WTC11 (cell line): ENCODE results near the gene APRT. TPM values are rescaled to one million over a fixed set of nuclear protein-coding genes. Genes with fewer than 3 reads are reported as not detected.
"Not testable (repeated sequence)": the region's sequence is repeated elsewhere in the genome, so short reads cannot be mapped to it uniquely, and the experiment has no call there.

Source experiments
- ATAC-seq: fragments of 200-7000 bp; cut with Tn5 transposase; 2 replicates; pipeline ENCODE4 v1.10.0; 2021; ENCODE audit warnings: mild to moderate bottlenecking, moderate library complexity
- CTCF ChIA-PET: fragments of 300-600 bp; sonication (Branson Sonifier 250); formaldehyde crosslinking; loops from one replicate; lab custom pipeline; 2021; ENCODE audit warnings: antibody characterized with exemption; lab: Charles Lee
- POLR2A ChIA-PET: fragments of 350-600 bp; sonication (Branson Sonifier 250); formaldehyde crosslinking; loops from one replicate; lab custom pipeline; 2021; ENCODE audit warnings: antibody characterized with exemption; lab: Charles Lee
- DNase-seq: peaks from one replicate; pipeline ENCODE4 v3.0.0; 2021; ENCODE audit warnings: low spot score
- H3K27ac Mint-ChIP-seq: 2 replicates; pipeline ENCODE4 v1.8.0; 2021; ENCODE audit warnings: mixed read lengths
- H3K27me3 Mint-ChIP-seq: 2 replicates; pipeline ENCODE4 v1.8.0; 2021; ENCODE audit warnings: low read depth, mild to moderate bottlenecking, moderate library complexity, mixed read lengths
- H3K36me3 Mint-ChIP-seq: 2 replicates; pipeline ENCODE4 v1.8.0; 2021; ENCODE audit warnings: mixed read lengths
- H3K4me1 Mint-ChIP-seq: 2 replicates; pipeline ENCODE4 v1.8.0; 2022; ENCODE audit warnings: mixed read lengths
- H3K4me3 Mint-ChIP-seq: 2 replicates; pipeline ENCODE4 v1.8.0; 2021; ENCODE audit warnings: mild to moderate bottlenecking, moderate library complexity, mixed read lengths
- H3K9me3 Mint-ChIP-seq: 2 replicates; pipeline ENCODE4 v1.8.0; 2021; ENCODE audit warnings: mixed read lengths
- CREM ChIP-seq: sonication (generic); formaldehyde crosslinking; IDR thresholded peaks from 2 replicates; pipeline ENCODE4 v1.8.1; 2022; ENCODE audit warnings: mild to moderate bottlenecking, missing genetic modification reagents, moderate library complexity
- FOXJ3 ChIP-seq: sonication (generic); formaldehyde crosslinking; IDR thresholded peaks from 2 replicates; pipeline ENCODE4 v1.9.0; 2021; ENCODE audit warnings: missing genetic modification reagents, mild to moderate bottlenecking, borderline replicate concordance
- FOXK1 ChIP-seq: sonication (generic); formaldehyde crosslinking; IDR thresholded peaks from 2 replicates; pipeline ENCODE4 v1.8.0; 2022; ENCODE audit warnings: mild to moderate bottlenecking, moderate library complexity, missing genetic modification reagents
- MAX ChIP-seq: sonication (generic); formaldehyde crosslinking; IDR thresholded peaks from 2 replicates; pipeline ENCODE4 v1.8.0; 2022; ENCODE audit warnings: mild to moderate bottlenecking, missing genetic modification reagents
- MLX ChIP-seq: sonication (generic); formaldehyde crosslinking; IDR thresholded peaks from 2 replicates; pipeline ENCODE4 v1.8.1; 2023; ENCODE audit warnings: mild to moderate bottlenecking, missing genetic modification reagents, moderate library complexity
- ZBTB21 ChIP-seq: sonication (generic); formaldehyde crosslinking; IDR thresholded peaks from 2 replicates; pipeline ENCODE4 v1.8.1; 2023; ENCODE audit warnings: mild to moderate bottlenecking, missing genetic modification reagents, borderline replicate concordance
- ZNF121 ChIP-seq: sonication (generic); formaldehyde crosslinking; IDR thresholded peaks from 2 replicates; pipeline ENCODE4 v1.8.0; 2023; ENCODE audit warnings: missing genetic modification reagents
- ZNF232 ChIP-seq: sonication (generic); formaldehyde crosslinking; IDR thresholded peaks from 2 replicates; pipeline ENCODE4 v1.8.0; 2022; ENCODE audit warnings: mild to moderate bottlenecking, missing genetic modification reagents
- ZNF512 ChIP-seq: sonication (generic); formaldehyde crosslinking; IDR thresholded peaks from 2 replicates; pipeline ENCODE4 v1.8.1; 2022; ENCODE audit warnings: missing genetic modification reagents, borderline replicate concordance
- ZNF532 ChIP-seq: fragments of 250-450 bp; sonication (Bioruptor Pico); IDR thresholded peaks from 2 replicates; pipeline ENCODE4 v1.9.0; 2021; ENCODE audit warnings: mild to moderate bottlenecking, borderline replicate concordance
- total RNA-seq: library from RNA; stranded (reverse); gene quantifications from 3 replicates; pipeline ENCODE4 v1.2.3, GENCODE V29; 2021

The APRT gene
- total RNA-seq, 1 experiment from 2014 or later: 288 TPM

GRCh38 chr16:88790312-88791211, 21.2 kb downstream of the APRT start:
- Mint-ChIP-seq H3K27ac (peak overlapping the region; percentile 70; the same call in 1 of the 2 replicates), H3K27me3 (0 out of 2 replicates have a peak, but pooled peaks cover 3% of the 10 kb centered on the region), H3K4me1 (peaks cover 20% of the 10 kb centered on the region), H3K36me3 (no peaks in the 10 kb centered on the region), H3K4me3 (peak overlapping the region; percentile 22; the same call in 1 of the 2 replicates), H3K9me3 (no peaks in the 10 kb centered on the region)
- ATAC-seq: peak; percentile 23
- no peak for DNase-seq
- peak; percentile 33; the same call in 1 of the 2 replicates for TF ChIP-seq MAX (CRISPR knock-in tag)
- TF ChIP-seq ZNF232 (CRISPR knock-in tag): no peak
- CTCF ChIA-PET: no interaction called here
- POLR2A ChIA-PET: no interaction called here

- CTCF ChIA-PET: no interaction called here
- Mint-ChIP-seq H3K27me3 (0 out of 2 replicates have a peak, but pooled peaks cover 3% of the 10 kb centered on the region), H3K9me3 (no peaks in the 10 kb centered on the region), H3K4me1 (peaks cover 20% of the 10 kb centered on the region), H3K27ac (no peak overlapping the region), H3K4me3 (no peak overlapping the region), H3K36me3 (no peaks in the 10 kb centered on the region)
- ATAC-seq (no peak), DNase-seq (no peak)
- POLR2A ChIA-PET: no interaction called here
- TF ChIP-seq ZNF121 (CRISPR knock-in tag) (peak; percentile 96), MLX (CRISPR knock-in tag) (no peak), CREM (CRISPR knock-in tag) (no peak)
These were observed 22.1 kb downstream of the APRT start for GRCh38 chr16:88789594-88789993.

GRCh38 chr16:88788749-88789148, 23.0 kb downstream of the APRT start:
- H3K27ac Mint-ChIP-seq, DNase-seq, ATAC-seq, H3K27me3 Mint-ChIP-seq, POLR2A ChIA-PET, H3K4me3 Mint-ChIP-seq, H3K36me3 Mint-ChIP-seq, H3K9me3 Mint-ChIP-seq: not testable (repeated sequence)
- H3K4me1 Mint-ChIP-seq: peaks cover 21% of the 10 kb centered on the region
- CTCF ChIA-PET: interaction anchor here (1.4 kb wide), 1 partner anchor 51 kb away, joined by 3 read pairs; no protein-coding TSS in a partner anchor

GRCh38 chr16:88787579-88788314, 24.0 kb downstream of the APRT start:
- no peak overlapping the region for H3K27ac Mint-ChIP-seq
- peaks cover 27% of the 10 kb centered on the region for H3K4me1 Mint-ChIP-seq
- TF ChIP-seq FOXK1 (CRISPR knock-in tag) (no peak), ZBTB21 (CRISPR knock-in tag) (no peak), ZNF532 (no peak), FOXJ3 (CRISPR knock-in tag) (no peak), ZNF512 (no peak)
- TF ChIP-seq, all 79 proteins: peak for 0
- POLR2A ChIA-PET: no interaction called here
- CTCF ChIA-PET: interaction anchor here (0.8 to 10.5 kb wide), 4 partner anchors 32 to 400 kb away, joined by 3 to 117 read pairs (median 18); no protein-coding TSS in a partner anchor
- Mint-ChIP-seq H3K36me3 (no peaks in the 10 kb centered on the region), H3K27me3 (0 out of 2 replicates have a peak, but pooled peaks cover 3% of the 10 kb centered on the region), H3K9me3 (no peaks in the 10 kb centered on the region), H3K4me3 (no peak overlapping the region)
- DNase-seq: no peak
- no peak for ATAC-seq
